Measurements from ENCODE around the gene ZBTB16. TPM values are rescaled to one million over a fixed set of nuclear protein-coding genes. Genes with fewer than 3 reads are reported as not detected.

ZBTB16 gene
- total and polyA plus RNA-seq, 2 donors (not counting 3 experiments of a cell fraction or from before 2014, with no cell fraction given): 9.8 to 20.3 TPM

DNA sequence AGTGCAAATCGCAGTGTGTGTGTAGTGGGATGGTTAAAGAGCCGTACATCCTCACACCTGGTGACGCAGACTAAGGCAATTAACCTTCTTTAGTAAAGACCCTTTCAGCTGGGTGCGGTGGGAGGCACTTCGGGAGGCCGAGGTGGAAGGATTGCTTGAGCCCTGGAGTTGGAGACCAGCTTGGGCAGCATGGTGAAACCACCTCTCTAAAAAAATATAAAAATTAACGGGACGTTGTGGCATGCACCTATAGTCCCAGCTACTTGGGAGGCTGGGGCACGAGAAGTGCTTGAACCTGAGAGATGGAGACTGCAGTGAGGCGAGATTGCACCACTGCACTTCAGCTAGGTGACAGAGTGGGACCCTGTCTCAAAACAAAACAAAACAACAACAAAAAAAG, 31.5 kb downstream of the ZBTB16 start:
- FAIRE-seq (peak; percentile 8), DNase-seq (ENCODE audit: low read depth, low spot score) (no peak)
- Histone ChIP-seq H3K27me3 (ENCODE audit: control insufficient read depth in 2 of 2, insufficient read depth in 2 of 2, low read length in 2 of 2) (no peaks in the 10 kb centered on the region), H3K79me2 (ENCODE audit: control insufficient read depth, insufficient read depth, low read length) (no peaks in the 10 kb centered on the region), H3K9me3 (replicated peaks; ENCODE audit: control insufficient read depth, insufficient read depth, low read length) (no peaks in the 10 kb centered on the region), H3K9ac (replicated peaks; ENCODE audit: extremely low read depth, insufficient read depth, low read length) (no peak overlapping the region), H4K20me1 (replicated peaks; ENCODE audit: control insufficient read depth, extremely low read depth, insufficient read depth, low read length) (no peaks in the 10 kb centered on the region), H3K4me1 (ENCODE audit: control insufficient read depth, extremely low read depth, insufficient read depth, low read length) (peaks cover 29% of the 10 kb centered on the region), H3K4me2 (ENCODE audit: insufficient read depth, low read length) (peak overlapping the region; percentile 11), H3K36me3 (ENCODE audit: control insufficient read depth in 2 of 2, extremely low read depth in 1 of 2, insufficient read depth in 2 of 2, low read length in 2 of 2) (no peaks in the 10 kb centered on the region), H2AFZ (ENCODE audit: low read depth, low read length) (peak overlapping the region; percentile 84), H3K27ac (ENCODE audit: insufficient read depth, low read depth, low read length) (peak overlapping the region; percentile 34), H3K4me3 (replicated peaks in 1 of 3; ENCODE audit: insufficient read depth in 1 of 3, low read depth in 1 of 3, low read length in 3 of 3) (no peak overlapping the region), H3K9me1 (replicated peaks; ENCODE audit: control insufficient read depth, extremely low read depth, insufficient read depth, low read length) (no peaks in the 10 kb centered on the region)
- intact Hi-C loops (cut with micrococcal nuclease) (loop anchor here (1.0 kb wide), 2 partner anchors 10 to 69 kb away; no protein-coding TSS in a partner anchor), dilution Hi-C loops (cut with MboI; ENCODE audit: extremely low pct_ligation_motif_present, low sequenced_read_pairs) (no loop called here)
- ChIA-PET CTCF (interaction anchor here (1.5 kb wide), 1 partner anchor 55 kb away, joined by 4 read pairs; no protein-coding TSS in a partner anchor), POLR2A (no interaction called here)
- TF ChIP-seq EZH2 (IDR thresholded peaks at IDR 0.05; ENCODE audit: borderline replicate concordance, low read depth, low read length, severe bottlenecking) (no peak), FOS (IDR thresholded peaks at IDR 0.05; ENCODE audit: borderline replicate concordance, insufficient read depth, low read length) (no peak), POLR2AphosphoS5 (IDR thresholded peaks at IDR 0.05; ENCODE audit: insufficient read depth, low read depth, low read length) (no peak), POLR2A (IDR thresholded peaks at IDR 0.05; ENCODE audit: low read depth, low read length) (no peak), MYC (IDR thresholded peaks at IDR 0.05; ENCODE audit: low read depth, low read length) (no peak)
- TF ChIP-seq, protein P1, sequence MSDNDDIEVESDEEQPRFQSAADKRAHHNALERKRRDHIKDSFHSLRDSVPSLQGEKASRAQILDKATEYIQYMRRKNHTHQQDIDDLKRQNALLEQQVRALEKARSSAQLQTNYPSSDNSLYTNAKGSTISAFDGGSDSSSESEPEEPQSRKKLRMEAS (IDR thresholded peaks at IDR 0.05; ENCODE audit: insufficient read depth, insufficient read length): no peak
- BruUV-seq (replicated peaks): no TSS peak

DNA sequence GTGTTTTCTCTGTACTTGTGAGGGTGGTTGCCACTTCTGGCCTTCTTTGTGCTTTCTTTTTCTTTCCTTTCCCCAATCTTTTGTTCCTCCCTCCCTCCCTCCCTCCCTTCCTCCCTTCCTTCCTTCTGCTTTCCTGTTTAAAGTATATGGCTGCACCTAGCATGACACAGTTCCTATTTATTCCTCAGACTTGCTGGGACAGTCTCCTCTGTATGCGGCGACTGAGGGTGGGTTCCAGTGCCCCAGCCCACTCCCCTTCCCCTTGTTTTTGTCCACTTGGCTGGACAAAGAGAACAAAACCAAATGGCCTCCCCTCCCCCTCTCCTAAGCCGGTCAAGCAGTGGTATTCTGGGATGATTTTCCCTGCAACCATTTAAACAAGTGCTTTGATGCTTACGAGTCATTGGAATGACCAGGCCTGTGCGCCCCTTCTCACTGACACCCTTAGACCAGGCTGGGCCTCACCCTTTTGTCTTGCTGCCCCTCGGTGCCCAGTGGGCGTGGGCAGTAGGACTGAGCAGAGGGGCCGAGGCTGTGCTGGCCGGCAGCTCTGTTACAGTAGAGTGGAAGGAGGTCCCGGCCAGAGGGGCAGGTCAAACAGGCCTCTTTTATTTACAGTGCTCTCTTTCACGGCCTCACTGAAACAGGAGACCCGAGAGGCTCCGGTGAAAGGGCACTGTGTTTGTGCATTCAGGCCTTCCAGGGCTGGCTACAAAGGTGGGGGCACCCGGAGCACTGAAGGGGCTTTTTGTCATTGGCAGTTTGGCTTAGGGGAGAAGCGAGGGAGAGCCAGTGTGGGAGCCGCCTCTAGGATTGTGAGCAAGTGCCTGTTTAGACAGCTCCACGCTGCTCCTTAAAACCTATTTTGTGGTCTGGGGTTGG, 32.2 kb downstream of the ZBTB16 start:
- H2AFZ ChIP-seq (ENCODE audit: low read depth, low read length): peak overlapping the region; percentile 84
- POLR2A ChIA-PET: no interaction called here
- H3K27ac ChIP-seq (ENCODE audit: insufficient read depth, low read depth, low read length): peak overlapping the region; percentile 62
- no peaks in the 10 kb centered on the region for H3K9me3 ChIP-seq (replicated peaks; ENCODE audit: control insufficient read depth, insufficient read depth, low read length)
- H4K20me1 ChIP-seq (replicated peaks; ENCODE audit: control insufficient read depth, extremely low read depth, insufficient read depth, low read length): no peaks in the 10 kb centered on the region
- H3K4me2 ChIP-seq (ENCODE audit: insufficient read depth, low read length): peak overlapping the region; percentile 42
- dilution Hi-C loops (cut with MboI; ENCODE audit: extremely low pct_ligation_motif_present, low sequenced_read_pairs): no loop called here
- CTCF ChIA-PET: no interaction called here
- no TSS peak for BruUV-seq (replicated peaks)
- no peaks in the 10 kb centered on the region for H3K36me3 ChIP-seq (ENCODE audit: control insufficient read depth in 2 of 2, extremely low read depth in 1 of 2, insufficient read depth in 2 of 2, low read length in 2 of 2)
- DNase-seq (ENCODE audit: low read depth, low spot score) (peak; percentile 41), FAIRE-seq (peak; percentile 73)
- no peak overlapping the region for H3K4me3 ChIP-seq (replicated peaks in 1 of 3; ENCODE audit: insufficient read depth in 1 of 3, low read depth in 1 of 3, low read length in 3 of 3)
- no peaks in the 10 kb centered on the region for H3K27me3 ChIP-seq (ENCODE audit: control insufficient read depth in 2 of 2, insufficient read depth in 2 of 2, low read length in 2 of 2)
- H3K9me1 ChIP-seq (replicated peaks; ENCODE audit: control insufficient read depth, extremely low read depth, insufficient read depth, low read length): no peaks in the 10 kb centered on the region
- H3K9ac ChIP-seq (replicated peaks; ENCODE audit: extremely low read depth, insufficient read depth, low read length): no peak overlapping the region
- H3K4me1 ChIP-seq (ENCODE audit: control insufficient read depth, extremely low read depth, insufficient read depth, low read length): peaks cover 29% of the 10 kb centered on the region
- no peak for TF ChIP-seq MYC (IDR thresholded peaks at IDR 0.05; ENCODE audit: low read depth, low read length)
- no peak for TF ChIP-seq GATA2 (IDR thresholded peaks at IDR 0.05; ENCODE audit: insufficient read depth, insufficient read length, low read depth, low read length)
- TF ChIP-seq FOS (IDR thresholded peaks at IDR 0.05; ENCODE audit: borderline replicate concordance, insufficient read depth, low read length): no peak
- TF ChIP-seq POLR2AphosphoS5 (IDR thresholded peaks at IDR 0.05; ENCODE audit: insufficient read depth, low read depth, low read length): no peak
- TF ChIP-seq, protein P2, sequence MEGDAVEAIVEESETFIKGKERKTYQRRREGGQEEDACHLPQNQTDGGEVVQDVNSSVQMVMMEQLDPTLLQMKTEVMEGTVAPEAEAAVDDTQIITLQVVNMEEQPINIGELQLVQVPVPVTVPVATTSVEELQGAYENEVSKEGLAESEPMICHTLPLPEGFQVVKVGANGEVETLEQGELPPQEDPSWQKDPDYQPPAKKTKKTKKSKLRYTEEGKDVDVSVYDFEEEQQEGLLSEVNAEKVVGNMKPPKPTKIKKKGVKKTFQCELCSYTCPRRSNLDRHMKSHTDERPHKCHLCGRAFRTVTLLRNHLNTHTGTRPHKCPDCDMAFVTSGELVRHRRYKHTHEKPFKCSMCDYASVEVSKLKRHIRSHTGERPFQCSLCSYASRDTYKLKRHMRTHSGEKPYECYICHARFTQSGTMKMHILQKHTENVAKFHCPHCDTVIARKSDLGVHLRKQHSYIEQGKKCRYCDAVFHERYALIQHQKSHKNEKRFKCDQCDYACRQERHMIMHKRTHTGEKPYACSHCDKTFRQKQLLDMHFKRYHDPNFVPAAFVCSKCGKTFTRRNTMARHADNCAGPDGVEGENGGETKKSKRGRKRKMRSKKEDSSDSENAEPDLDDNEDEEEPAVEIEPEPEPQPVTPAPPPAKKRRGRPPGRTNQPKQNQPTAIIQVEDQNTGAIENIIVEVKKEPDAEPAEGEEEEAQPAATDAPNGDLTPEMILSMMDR (IDR thresholded peaks at IDR 0.05; ENCODE audit: extremely low read depth in 1 of 2, insufficient read depth in 1 of 2, low read depth in 1 of 2, low read length in 2 of 2): no peak
- TF ChIP-seq EZH2 (IDR thresholded peaks at IDR 0.05; ENCODE audit: borderline replicate concordance, low read depth, low read length, severe bottlenecking): no peak
- TF ChIP-seq JUN (IDR thresholded peaks at IDR 0.05; ENCODE audit: borderline replicate concordance, insufficient read depth, insufficient read length, low read depth): no peak
- TF ChIP-seq, protein P1 (IDR thresholded peaks at IDR 0.05; ENCODE audit: insufficient read depth, insufficient read length): no peak
- TF ChIP-seq POLR2A (IDR thresholded peaks at IDR 0.05; ENCODE audit: low read depth, low read length): no peak
- no peaks in the 10 kb centered on the region for H3K79me2 ChIP-seq (ENCODE audit: control insufficient read depth, insufficient read depth, low read length)
- intact Hi-C loops (cut with micrococcal nuclease): loop anchor here (1.0 kb wide), 2 partner anchors 10 to 69 kb away; no protein-coding TSS in a partner anchor

All from endothelial cell of umbilical vein (primary cell).